ENCODE results near the gene REG1B. TPM values are rescaled to one million over a fixed set of nuclear protein-coding genes. Genes with fewer than 3 reads are reported as not detected.

Gene REG1B
- total RNA-seq, 2 donors from 2014 or later, result not detected

DNA sequence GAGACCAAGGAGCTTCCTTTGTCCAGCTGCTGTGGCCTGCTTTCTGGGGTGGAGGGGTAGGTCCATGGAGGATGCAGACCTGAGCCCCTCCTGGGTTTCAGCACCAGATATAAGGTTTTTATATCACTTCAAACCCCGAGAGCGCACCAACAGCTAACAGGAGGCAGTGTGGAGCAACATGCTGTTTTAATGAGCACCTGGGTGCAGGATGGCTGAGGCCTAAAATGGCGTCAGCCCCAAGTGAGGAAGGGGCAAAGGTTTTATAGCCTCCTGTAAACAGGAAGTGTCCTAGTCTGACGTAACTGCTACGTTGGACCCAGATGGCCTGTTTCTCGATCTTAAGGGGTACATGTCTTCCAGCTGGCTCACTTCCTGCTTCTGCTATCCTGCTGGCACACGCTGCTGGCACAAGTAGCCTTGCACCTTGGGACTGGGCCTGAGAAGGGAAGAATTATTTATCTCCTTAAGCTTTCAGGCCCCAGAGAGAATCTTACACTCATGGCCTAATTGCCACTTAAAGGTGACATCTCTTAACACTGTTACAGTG lies 11.4 kb upstream of the REG1B start:
- H3K27me3 ChIP-seq (replicated peaks; ENCODE audit: insufficient read depth), result no peaks in the 10 kb centered on the region
- H3K27ac ChIP-seq, result no peak overlapping the region
- intact Hi-C loops (cut with DNase I), result no loop called here
- 52% methylated on average over 7 of the region's 7 CpGs for WGBS
- TF ChIP-seq CTCF (IDR thresholded peaks at IDR 0.05), result no peak
- TF ChIP-seq POLR2A (IDR thresholded peaks at IDR 0.05), result no peak
- no peak for TF ChIP-seq POLR2AphosphoS5 (IDR thresholded peaks at IDR 0.05)
- no peaks in the 10 kb centered on the region for H3K4me1 ChIP-seq (replicated peaks)
- H3K4me3 ChIP-seq, result no peak overlapping the region
- no peaks in the 10 kb centered on the region for H3K9me3 ChIP-seq
- no peak for DNase-seq (ENCODE audit: low spot score)
- H3K36me3 ChIP-seq, result no peaks in the 10 kb centered on the region

DNA sequence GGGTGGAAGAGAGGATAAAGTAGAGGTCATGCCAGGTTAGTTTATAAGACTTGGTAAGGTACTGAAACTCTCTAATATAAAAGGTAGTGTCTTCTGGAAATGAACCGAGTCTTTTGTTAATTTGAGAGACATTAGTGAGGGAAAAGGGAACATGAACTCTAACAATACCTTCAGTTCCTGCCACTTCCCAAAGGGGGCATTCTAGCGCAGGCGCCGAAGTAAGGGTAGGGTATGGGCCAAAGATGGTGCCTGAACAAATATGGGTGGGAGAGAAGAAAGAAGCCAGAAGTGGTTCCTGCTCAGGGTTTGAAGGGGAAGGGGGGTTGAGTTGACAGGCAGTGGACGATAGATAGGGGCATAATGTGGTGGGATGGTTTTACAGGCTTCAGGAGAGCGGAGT lies 10.1 kb upstream of the REG1B start:
- WGBS, result 91% methylated on average over 6 of the region's 6 CpGs
- Histone ChIP-seq H3K9me3 (no peaks in the 10 kb centered on the region), H3K4me1 (replicated peaks) (no peaks in the 10 kb centered on the region), H3K27me3 (replicated peaks; ENCODE audit: insufficient read depth) (no peaks in the 10 kb centered on the region), H3K4me3 (no peak overlapping the region), H3K27ac (no peak overlapping the region), H3K36me3 (no peaks in the 10 kb centered on the region)
- intact Hi-C loops (cut with DNase I), result no loop called here
- DNase-seq (ENCODE audit: low spot score), result no peak
- TF ChIP-seq POLR2A (IDR thresholded peaks at IDR 0.05), result no peak
- no peak for TF ChIP-seq CTCF (IDR thresholded peaks at IDR 0.05)
- TF ChIP-seq POLR2AphosphoS5 (IDR thresholded peaks at IDR 0.05), result no peak

DNA sequence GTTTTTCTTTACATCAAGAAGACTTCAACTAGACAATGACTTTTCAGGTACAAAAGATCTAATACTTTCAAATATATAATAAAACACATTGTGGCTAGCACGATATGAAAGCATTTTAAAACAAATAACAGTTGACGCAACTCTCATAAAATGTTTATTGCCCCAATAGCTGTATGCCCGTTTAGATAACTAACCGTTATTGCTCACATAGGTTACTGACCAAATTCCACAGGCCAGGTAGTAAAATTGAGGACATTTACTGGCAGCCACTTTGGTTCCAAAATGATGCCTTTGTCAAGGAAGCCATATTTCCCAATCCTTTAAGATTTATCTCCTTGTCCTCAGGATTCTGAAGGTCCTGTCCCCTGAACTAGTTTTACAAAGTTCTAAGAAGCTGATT lies 2.9 kb upstream of the REG1B start:
- Histone ChIP-seq H3K27ac (no peak overlapping the region), H3K36me3 (no peaks in the 10 kb centered on the region), H3K9me3 (no peaks in the 10 kb centered on the region), H3K4me1 (replicated peaks) (no peaks in the 10 kb centered on the region), H3K4me3 (no peak overlapping the region), H3K27me3 (replicated peaks; ENCODE audit: insufficient read depth) (no peaks in the 10 kb centered on the region)
- intact Hi-C loops (cut with DNase I), result no loop called here
- DNase-seq (ENCODE audit: low spot score), result no peak
- 23% methylated on average over 4 of the region's 4 CpGs for WGBS
- no peak for TF ChIP-seq CTCF (IDR thresholded peaks at IDR 0.05)
- TF ChIP-seq POLR2A (IDR thresholded peaks at IDR 0.05), result no peak
- no peak for TF ChIP-seq POLR2AphosphoS5 (IDR thresholded peaks at IDR 0.05)

- no peak for TF ChIP-seq POLR2AphosphoS5 (IDR thresholded peaks at IDR 0.05)
- no peak for TF ChIP-seq CTCF (IDR thresholded peaks at IDR 0.05)
- no peak for TF ChIP-seq POLR2A (IDR thresholded peaks at IDR 0.05)
- Histone ChIP-seq H3K27me3 (replicated peaks; ENCODE audit: insufficient read depth) (no peaks in the 10 kb centered on the region), H3K27ac (no peak overlapping the region), H3K4me3 (no peak overlapping the region), H3K4me1 (replicated peaks) (no peaks in the 10 kb centered on the region), H3K36me3 (no peaks in the 10 kb centered on the region), H3K9me3 (no peaks in the 10 kb centered on the region)
- intact Hi-C loops (cut with DNase I), result no loop called here
- whole genome bisulfite sequencing, result 42% methylated on average over 4 of the region's 4 CpGs
- DNase-seq (ENCODE audit: low spot score), result no peak
Measured at GRCh38 chr2:79086255-79086654, 1.5 kb downstream of the REG1B start.

DNA sequence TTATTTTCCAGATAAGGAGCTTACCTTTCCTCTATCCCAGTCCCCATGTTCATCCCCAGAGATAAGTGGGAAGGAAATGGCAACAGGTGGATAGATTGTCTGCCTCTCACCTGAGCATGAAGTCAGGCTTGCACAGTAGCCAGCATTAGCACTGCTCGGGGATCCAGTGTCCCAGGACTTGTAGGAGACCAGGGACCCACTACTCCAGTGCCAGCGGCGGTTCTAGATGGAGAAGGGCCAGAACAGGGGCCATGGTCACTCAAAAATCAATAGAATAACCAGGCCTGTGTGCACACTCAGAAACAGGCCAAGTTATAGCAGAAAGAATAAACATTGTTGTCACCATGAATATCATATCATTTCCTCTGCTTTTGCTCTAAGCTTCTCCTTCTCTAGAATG lies 2.4 kb downstream of the REG1B start:
- H3K4me3 ChIP-seq, result no peak overlapping the region
- H3K27ac ChIP-seq, result no peak overlapping the region
- no peak for DNase-seq (ENCODE audit: low spot score)
- H3K9me3 ChIP-seq, result no peaks in the 10 kb centered on the region
- TF ChIP-seq CTCF (IDR thresholded peaks at IDR 0.05), result no peak
- no peak for TF ChIP-seq POLR2AphosphoS5 (IDR thresholded peaks at IDR 0.05)
- TF ChIP-seq POLR2A (IDR thresholded peaks at IDR 0.05), result no peak
- no peaks in the 10 kb centered on the region for H3K27me3 ChIP-seq (replicated peaks; ENCODE audit: insufficient read depth)
- intact Hi-C loops (cut with DNase I), result no loop called here
- 84% methylated on average over 3 of the region's 3 CpGs for WGBS
- H3K36me3 ChIP-seq, result no peaks in the 10 kb centered on the region
- no peaks in the 10 kb centered on the region for H3K4me1 ChIP-seq (replicated peaks)

Data from prostate gland (tissue), 2 donors.